GM21737 (cell line): ENCODE measurements around the gene MAPRE3.

ENCODE experiments used
- ATAC-seq: cut with Tn5 transposase; IDR thresholded peaks from one replicate; pipeline ENCODE4 v1.9.1; 2021; ENCODE audit warnings: mild to moderate bottlenecking, moderate library complexity; ENCODE audit not compliant: unreplicated experiment

Gene MAPRE3

DNA sequence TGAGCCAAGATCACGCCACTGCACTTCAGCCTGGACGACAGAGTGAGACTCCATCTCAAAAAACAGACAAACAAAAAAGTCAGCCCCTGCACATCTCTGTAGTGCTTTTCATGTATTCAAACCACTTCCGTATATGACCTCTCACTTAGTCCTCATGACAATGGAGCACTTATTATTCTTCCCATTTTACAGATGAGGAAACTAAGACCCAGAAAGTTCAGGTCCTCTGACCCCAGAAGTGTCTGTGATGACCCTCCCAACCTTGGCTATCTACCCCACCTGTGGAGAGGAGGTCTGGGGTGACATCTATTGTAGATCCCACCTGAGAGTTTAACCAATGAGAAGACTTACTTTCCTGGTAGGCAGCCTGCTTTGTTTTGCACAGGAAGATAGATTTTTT is 21.6 kb upstream of the MAPRE3 start:
- no peak for ATAC-seq

DNA sequence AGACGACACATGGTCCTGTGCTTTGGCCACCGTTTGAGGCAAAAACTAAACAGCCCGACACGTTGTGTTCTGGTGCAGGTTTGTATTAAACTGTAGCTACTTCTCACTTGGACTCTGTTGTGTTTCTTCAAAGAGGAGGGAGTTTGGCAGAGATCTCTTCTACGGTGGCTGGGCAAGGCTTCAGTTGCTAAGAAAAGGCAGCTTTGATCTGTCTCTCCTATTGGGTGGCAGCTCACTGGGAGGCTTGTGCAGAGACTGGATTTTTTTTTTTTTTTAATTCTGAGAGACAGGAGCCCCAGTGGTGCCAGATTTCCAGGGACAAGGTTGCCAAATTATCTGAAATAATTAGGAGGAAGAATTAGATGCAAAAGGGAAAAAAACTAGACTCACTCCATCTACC is 20.2 kb upstream of the MAPRE3 start:
- ATAC-seq, result no peak

DNA sequence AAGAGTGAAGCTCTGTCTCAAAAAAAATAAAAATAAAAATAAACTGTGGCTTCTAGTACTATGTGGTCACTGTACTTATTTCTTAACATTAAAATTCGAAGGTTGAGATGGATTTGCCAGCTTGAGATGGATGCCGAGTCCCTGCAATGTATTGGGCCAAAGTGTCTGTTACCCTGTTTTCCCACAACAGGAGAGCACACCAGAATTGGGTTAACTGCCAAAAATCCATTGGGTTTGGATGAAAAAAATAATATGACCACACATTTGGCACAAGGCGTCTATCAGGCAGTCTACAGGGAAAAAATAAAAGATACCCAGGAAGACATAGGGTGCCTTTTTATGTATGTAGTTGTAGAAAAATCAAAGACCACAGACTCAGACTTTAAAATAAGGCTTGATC is 19.2 kb upstream of the MAPRE3 start:
- ATAC-seq, result no peak

DNA sequence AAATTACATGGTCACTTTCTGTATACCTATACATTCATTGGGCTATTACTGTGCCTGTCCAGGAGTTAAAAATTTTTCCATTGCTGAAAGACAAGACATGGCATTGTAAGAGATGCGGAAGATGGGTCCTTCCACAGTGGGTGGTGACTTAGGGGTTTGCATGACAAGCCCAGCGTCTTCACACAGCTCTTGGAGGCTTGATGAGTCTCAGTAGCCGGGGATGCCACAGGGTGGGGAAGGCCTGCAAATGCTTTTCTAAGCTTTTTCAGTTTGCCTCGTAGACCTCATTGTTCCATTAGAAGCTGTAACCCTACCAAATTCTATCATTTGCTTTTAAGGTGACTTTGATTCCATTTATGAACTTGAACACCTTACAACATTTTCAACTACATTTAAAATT is 18.1 kb upstream of the MAPRE3 start:
- no peak for ATAC-seq

DNA sequence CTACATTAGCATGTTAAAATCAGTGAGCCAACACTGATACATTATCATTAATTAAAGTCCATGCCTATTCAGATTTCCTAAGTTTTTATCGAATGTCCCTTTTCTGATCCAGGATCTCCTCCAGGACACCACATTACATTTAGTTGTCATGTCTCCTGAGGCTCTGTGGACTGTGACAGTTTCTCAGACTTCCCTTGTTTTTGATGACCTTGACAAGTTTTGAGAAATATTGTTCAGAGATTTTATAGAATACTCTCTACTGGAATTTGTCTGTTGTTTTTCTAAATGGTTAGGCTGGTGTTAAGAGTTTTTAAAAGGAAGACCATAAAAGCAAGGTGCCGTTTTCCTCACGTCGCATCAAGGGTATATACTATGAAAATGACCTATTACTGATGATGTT is 16.3 kb upstream of the MAPRE3 start:
- no peak for ATAC-seq

DNA sequence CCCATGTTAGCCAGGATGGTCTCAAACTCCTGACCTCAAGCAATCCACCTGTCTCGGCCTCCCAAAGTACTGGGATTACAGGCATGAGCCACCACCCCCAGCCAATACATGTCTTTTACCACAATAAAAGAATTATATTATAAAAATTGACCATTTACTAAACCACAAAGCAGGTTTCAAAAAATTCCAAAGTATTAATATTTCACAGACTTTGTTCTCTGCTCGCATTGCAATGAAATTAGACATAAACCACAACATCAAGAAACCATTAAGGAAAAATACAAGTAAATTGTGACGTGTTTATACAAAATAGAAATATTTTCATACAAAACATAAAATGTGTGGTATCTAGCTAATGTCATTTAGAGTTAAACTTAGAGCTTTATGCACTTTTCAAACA is 13.4 kb upstream of the MAPRE3 start:
- ATAC-seq, result no peak

DNA sequence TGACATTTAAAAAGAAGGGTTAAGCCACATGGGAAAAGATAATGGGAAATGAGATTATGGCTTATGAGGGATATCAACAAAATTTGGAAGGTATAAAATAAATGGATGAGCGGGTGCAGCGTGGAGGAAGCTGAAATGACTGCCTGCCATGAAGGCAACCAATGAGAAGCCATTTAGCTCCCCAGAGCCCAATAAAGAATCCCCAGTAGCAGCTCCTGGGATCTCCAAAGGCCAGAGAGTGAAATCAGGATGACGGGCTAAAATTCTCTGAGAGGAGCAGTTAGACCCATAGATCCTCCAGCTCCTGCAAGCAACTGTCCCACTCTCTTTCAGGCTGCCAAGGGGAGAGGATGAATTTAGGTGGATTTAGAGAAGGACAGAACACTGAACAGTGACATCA is 12.9 kb upstream of the MAPRE3 start:
- ATAC-seq, result no peak

DNA sequence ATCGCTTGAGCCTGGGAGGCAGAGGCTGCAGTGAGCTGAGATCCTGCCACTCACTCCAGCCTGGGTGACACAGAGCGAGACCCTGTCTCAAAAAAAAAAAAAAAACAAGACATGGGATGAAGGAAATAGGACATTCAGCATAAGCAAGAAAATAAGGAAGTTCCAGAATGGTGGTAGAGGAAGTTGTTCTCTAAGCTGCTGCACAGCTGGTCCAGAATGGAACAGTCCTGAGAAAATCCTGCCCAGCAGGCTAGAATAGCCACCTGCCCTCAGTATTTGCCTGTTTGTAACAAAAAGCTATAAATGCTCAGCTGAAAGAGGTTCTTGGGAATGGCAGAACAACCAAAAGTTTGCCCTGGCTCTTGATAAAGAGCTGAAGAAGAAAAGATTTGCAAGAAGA is 11.1 kb upstream of the MAPRE3 start:
- no peak for ATAC-seq

DNA sequence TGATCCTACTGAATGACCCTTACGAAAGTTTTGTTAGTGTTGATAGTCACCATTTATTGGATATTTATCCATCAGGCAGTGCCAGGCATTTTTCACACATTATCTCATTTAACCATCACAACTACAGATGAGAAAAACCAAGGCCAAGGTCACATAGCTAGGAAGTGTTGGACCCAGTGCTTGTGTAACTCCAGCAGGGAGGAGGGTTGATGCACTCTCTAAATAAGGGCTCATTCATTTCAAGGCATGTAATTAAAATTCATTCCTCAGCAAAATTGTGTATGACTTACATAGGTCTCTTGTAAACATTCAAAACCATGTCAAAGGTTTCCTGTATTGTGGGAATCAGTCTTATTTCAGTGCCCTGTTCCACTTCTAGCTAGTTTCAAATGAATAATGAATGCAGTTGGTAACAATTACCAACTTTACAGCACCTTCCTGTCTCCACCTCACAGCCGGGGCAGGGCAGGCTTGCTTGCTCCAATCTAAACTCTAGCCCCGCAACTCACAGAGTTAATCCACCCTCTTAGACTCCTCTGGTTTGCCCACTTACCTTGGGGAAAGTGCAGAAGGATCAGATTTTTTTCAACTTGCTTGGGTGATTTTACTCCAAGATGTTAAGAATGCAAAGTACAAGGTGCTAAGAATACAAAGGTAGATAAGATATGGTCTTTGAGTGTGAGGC is 5.8 kb upstream of the MAPRE3 start:
- no peak for ATAC-seq

DNA sequence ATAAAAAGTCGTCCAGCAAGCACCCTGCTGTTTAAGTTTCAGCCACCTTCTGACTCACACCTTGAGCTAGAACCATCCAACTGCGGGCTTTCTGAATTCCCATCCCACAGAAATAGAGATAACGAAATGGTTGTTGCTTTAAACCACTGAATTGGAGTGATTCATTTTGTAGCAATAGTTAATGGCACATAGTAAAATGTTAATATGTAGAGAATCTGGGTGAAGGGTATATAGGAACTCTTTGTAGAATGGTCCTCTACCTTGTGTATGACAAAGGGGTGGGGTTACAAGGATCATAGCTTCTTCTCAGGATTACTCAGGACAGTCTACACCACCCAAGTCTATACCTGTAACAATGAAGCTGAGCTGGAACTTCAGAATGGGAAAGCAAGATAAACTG is 2.4 kb upstream of the MAPRE3 start:
- no peak for ATAC-seq

DNA sequence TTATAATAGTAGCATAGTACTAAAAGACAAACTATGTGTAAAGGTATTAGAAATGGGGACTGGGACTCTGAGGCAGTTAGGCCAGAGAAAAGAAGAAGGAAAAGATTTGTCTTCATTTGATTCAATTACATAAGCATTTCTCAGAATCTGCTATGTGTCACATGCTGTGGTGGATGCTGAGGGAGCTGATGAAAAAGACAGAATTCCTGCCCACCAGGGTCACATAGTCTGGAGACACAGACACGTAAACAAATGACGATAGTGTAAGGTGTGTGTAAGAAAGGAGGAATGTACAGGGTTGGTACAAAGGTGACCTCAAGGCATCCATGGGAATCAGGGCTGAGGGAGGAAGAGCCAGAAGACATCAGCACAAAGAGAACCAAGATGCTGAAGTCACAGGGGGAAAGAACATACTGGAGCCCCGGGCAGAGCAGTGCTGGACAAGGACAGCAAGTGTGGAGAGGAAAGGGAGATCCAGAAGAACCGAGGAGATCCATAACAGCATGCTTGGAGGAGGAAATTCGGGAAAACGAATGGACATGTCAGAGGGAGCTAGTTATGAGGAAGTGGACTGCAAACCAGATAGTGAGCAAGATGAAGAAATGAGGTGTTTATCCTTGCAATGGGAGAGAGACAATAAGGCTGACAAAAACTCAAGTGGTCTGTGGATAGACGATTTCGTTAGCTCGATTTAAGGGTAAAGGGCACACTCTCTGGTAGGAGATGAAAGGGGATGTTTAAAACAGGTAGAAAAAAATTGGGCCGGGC is 1.2 kb upstream of the MAPRE3 start:
- ATAC-seq, result no peak

DNA sequence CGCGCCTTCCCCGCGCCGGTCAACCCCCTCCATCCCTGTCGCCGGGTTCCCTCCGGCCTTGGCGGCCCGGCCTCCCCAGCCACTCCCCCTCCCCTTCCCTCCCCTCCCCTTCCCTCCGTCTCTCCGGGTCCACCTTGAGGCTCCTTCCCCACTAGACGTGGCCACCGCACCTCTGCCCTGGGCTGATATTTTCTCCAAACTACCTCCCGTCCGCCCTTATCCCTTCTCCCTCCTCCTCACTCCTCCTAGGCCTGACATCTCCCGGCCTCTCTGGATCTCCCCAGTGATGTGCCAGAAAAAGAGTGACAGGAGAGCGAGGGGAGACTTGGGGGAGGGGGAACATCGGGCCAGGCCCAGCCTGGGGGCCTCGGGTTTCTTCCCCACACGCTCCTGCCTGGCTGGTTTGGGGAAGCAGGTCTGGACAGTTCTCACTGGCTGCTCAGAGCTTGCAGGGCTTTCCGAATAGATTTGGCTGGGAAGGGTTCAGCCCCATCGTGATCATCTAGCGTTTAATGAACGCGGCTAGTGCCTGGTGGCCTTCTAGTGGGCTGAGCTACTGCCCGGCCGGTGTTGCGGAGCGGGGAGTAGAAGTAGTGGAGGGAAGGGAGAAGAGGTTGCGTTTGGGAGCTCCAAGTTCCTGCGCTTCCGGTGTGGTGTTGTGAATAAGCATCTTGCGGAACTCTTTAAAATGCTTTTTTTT is 641 bp downstream of the MAPRE3 start:
- no peak for ATAC-seq

DNA sequence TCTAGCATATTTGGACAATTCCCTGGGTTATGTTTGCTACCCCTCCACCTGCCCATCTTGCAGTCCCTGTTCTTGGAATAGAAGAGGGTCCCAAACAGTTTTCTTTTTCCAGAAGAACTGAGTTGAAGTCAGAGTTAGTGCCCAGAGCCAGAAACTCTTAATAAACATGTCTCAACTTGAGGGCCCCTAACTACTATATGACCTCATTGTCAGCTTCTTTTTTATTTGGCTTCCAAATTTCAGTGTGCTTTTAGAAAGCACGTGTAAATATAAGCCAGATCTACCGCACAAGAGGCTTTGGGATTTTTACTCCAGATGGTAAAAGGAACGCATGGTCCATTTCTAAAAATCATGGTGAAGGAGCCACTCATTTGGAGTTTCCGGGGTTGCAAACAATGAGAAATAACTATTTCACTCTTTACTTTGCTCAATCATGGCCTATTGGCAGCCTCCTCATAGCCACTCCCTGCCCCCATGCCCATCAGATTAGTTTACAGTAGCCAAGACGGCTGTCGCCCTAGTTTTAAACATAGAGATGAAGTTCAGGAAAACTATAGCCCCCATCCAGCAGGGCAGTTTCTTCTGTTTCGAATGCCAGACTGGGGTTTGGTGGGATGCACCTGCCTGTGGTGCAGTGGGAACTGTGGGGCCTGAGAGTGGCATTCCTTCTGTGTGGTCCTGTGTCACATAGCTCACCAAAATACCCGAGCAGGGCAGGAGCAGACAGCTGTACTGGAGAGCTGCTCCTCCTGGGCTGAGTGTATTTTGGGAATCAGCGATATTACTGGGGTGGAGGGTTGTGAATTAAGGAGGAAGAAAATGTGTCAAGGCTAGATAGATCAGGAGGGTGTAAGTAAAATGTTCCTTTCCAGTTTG is 1.7 kb downstream of the MAPRE3 start:
- no peak for ATAC-seq

DNA sequence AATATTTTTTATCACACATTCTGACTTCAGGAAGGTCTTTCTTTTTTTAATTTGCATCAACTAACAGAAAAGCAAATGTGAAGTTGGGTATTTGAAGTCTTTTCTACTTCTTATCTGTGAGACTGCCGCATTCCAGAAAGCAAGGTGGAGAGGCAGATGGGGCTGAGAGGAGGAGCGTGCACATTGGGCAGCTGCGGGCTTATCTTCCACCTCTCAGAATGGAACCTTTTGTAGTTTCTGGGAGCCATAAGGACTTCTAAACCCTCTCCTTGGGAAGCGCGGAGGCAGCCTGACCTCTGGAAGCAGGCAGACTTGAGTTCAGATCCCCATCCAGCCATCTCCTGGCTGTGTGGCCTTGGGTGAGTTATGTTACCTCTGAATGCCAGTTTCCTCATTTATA is 3.9 kb downstream of the MAPRE3 start:
- ATAC-seq, result no peak

DNA sequence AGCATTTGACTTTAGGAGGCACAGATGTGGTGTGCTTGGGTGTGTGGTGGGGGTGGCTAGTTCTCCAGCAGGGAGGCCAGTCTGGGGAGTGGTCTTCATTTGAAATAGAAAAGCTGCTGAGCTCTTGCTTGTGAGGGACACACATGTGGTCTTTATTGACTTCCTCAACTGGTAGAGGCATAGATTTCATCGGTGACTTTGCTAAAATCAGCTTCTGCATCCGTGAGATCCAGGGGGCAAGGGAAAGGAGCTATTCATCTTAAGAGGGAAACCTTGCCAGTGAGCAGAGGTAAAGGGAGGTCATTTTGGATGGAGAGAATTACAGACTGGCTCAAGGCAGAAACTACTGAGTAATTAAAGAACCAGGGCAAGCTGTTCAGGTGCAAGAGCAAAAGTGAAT is 4.7 kb downstream of the MAPRE3 start:
- no peak for ATAC-seq

DNA sequence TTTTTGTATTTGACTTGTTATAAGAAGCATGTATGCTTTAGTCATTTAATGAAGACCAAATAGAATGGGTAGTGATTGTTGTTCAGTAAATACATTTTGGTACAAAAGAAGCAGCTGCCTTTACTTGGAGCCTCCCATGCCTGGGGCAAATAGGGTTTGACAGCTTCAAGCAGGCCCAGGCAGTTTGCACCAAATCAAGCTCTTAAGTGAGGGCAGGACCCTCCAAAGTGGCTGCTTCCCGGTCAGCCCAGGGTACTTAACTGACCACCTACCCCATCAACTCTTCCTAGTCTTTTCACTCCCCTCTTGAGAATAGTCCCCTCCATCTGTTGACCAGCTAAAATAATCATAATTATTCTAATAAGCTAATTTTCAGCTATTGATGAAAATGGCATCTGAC is 5.2 kb downstream of the MAPRE3 start:
- no peak for ATAC-seq

DNA sequence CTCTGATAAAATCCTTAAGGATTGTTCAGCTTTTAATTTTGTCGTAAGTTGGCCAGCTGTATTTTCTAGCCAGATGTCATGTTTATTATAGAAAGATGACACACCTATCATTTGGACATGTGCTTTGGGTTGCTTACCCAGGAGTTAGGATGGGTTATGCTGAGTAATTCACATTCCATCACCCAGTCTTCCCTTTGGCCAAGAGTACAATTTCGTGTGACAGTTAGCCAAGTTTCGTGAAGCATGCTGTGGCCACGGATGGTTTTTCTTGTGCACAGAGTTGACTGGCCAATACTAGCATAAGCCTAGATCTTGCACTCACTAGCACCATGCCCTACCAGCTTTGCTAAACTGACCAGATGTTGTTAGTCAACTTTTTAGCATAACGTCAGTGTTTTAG is 5.8 kb downstream of the MAPRE3 start:
- ATAC-seq, result no peak

DNA sequence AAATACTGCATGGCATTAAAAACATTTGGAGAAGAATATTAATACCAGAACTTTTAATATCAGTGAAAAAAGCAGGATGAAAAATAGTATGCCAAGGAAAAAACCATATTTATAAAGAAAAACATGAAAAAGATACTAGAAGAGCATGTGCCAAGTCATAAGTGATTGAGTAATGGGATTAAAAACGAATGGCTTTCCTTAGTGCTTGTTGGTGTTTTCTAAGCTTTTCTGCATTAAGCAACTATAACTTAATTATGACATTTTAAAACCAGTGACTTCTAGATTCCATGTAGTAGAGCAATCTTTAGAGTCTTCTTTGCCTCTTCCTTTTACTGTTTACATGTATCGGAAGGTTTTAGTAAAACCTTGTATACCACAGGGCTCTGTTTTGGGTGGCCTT is 6.6 kb downstream of the MAPRE3 start:
- ATAC-seq, result no peak

DNA sequence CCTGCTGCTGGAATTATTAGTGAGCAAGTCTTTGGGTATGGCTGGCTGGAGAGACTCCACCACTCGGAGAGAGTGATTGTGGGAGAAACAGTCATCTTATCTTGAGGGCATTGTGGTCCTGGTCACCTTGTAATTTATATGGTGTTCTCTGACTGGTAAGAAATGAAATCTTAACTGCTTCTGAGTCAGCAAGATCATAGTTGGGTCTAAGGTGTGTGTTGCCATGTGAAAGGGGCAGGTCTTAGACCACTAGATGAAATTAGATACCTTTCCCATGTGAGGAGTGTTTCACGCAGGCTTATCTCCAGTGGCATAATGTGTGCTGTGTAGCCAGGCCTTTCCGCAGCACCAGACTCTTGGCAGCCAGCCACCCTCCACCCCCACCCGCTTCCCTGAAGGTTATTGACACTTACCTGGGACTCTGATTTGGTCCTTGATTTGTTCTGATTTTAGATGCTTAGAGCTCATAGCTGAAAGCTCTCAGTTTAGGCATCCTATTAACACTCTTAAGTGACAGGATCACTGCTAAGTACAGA is 7.7 kb downstream of the MAPRE3 start:
- ATAC-seq, result no peak

DNA sequence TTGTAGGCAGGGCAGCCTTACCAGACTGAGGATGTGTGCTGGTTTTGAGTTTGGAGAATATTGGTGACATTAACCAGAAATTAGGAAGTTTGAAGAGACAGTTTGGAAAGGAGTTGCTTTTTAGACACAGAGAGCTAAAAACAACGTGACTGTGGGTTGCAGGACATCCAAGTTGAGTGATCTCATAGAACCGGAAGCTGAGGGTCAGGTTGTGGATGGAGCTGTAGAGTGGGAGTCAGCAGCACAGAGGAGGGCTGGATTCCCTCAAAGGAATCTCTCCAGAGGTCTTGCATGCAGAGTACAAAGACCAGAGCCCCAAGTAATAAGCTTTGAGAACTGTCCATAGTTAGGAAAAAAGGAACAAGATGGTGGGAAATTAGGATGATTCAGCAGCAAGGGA is 9.3 kb downstream of the MAPRE3 start:
- ATAC-seq, result no peak

DNA sequence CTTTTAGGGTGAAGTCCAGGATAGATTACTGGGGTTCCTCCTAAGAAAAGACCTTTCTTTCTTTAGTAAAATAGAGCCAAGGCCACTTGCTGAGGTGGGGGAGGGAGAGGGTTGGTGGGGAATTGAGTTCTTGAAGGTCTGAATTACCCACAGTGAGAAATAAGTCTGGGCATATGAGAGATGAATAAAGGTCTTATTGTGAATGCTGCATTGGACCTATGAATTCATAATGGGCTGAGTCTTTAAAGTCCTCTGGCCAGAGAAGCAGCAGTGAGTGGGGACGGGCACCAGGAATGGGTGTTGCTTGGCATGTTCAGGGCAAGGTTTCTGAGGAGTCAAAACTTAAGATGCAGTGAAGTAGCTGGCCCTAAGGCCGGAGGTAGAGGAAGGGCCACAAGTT is 10.5 kb downstream of the MAPRE3 start:
- ATAC-seq, result no peak
